HepG2 (cell line): ENCODE measurements around the gene DOC2A. TPM values are rescaled to one million over a fixed set of nuclear protein-coding genes. Genes with fewer than 3 reads are reported as not detected.

ENCODE experiments used
- GLMP ChIP-seq: sonication (generic); formaldehyde crosslinking; IDR thresholded peaks from 2 replicates; pipeline ENCODE4 v1.9.0; 2021; ENCODE audit warnings: missing genetic modification reagents, mild to moderate bottlenecking, borderline replicate concordance
- HNRNPUL1 ChIP-seq: fragments of 200-400 bp; formaldehyde crosslinking; IDR thresholded peaks from 2 replicates; pipeline ENCODE4 v1.6.1; 2017; ENCODE audit warnings: low read depth, mild to moderate bottlenecking, low read length, moderate library complexity
- SKIL ChIP-seq: sonication (generic); formaldehyde crosslinking; IDR thresholded peaks from 2 replicates; pipeline ENCODE4 v1.8.0; 2022; ENCODE audit warnings: missing genetic modification reagents, mild to moderate bottlenecking, moderate library complexity, borderline replicate concordance
- ZNF451 ChIP-seq: sonication (generic); formaldehyde crosslinking; IDR thresholded peaks from 2 replicates; pipeline ENCODE4 v1.5.0; 2020; ENCODE audit warnings: mild to moderate bottlenecking, missing genetic modification reagents
- ZNF737 ChIP-seq: sonication (generic); formaldehyde crosslinking; IDR thresholded peaks from 2 replicates; pipeline ENCODE4 v1.5.0; 2020; ENCODE audit warnings: missing genetic modification reagents, mild to moderate bottlenecking, borderline replicate concordance
- ZNF746 ChIP-seq: sonication (generic); formaldehyde crosslinking; IDR thresholded peaks from 2 replicates; pipeline ENCODE4 v1.8.0; 2022; ENCODE audit warnings: mild to moderate bottlenecking, missing genetic modification reagents
- ZNF816 ChIP-seq: sonication (generic); formaldehyde crosslinking; IDR thresholded peaks from 2 replicates; pipeline ENCODE4 v1.8.0; 2022; ENCODE audit warnings: missing genetic modification reagents, mild to moderate bottlenecking, borderline replicate concordance
- ZSCAN31 ChIP-seq: sonication (generic); formaldehyde crosslinking; IDR thresholded peaks from 2 replicates; pipeline ENCODE4 v1.5.0; 2020; ENCODE audit warnings: low read depth, mild to moderate bottlenecking, missing genetic modification reagents
- polyA plus RNA-seq, 8 experiments: library from polyadenylated mRNA; depleted of rRNA in 3 of 8; stranded (reverse) in 7 of 8; unstranded in 1 of 8; fragments of >200 nt; fragmentation: Illumina TruSeq in 4 of 8; extraction: Trizol in 4 of 8; gene quantifications; 2 replicates each; pipeline versions ENCODE4 v1.2.1 to v1.2.3, GENCODE V29; 2011 to 2016; ENCODE audit warnings: low read depth in 4 of 8, missing spikeins in 1 of 8, mixed read lengths in 1 of 8; ENCODE audit not compliant: insufficient read depth in 1 of 8
- total RNA-seq, 5 experiments: library from RNA; depleted of rRNA; stranded (reverse); fragments of >200 nt; fragmentation: Illumina TruSeq; extraction: Trizol; gene quantifications; 2 replicates each; pipeline ENCODE4 v1.2.3, GENCODE V29; 2016; ENCODE audit warnings: low read depth in 1 of 5
- TF ChIP-seq, protein P1 (sequence below): sonication (generic); formaldehyde crosslinking; IDR thresholded peaks from one replicate; pipeline ENCODE4 v1.5.1; 2020; ENCODE audit warnings: mild to moderate bottlenecking, missing genetic modification reagents; ENCODE audit errors: not compliant biosample characterization
- TF ChIP-seq, protein P2 (sequence below): sonication (generic); formaldehyde crosslinking; IDR thresholded peaks from 2 replicates; pipeline ENCODE4 v1.8.0; 2022; ENCODE audit warnings: mild to moderate bottlenecking, missing genetic modification reagents
- TF ChIP-seq, protein P3 (sequence below): sonication (generic); formaldehyde crosslinking; IDR thresholded peaks from 2 replicates; pipeline ENCODE4 v1.5.1; 2020; ENCODE audit warnings: missing genetic modification reagents, mild to moderate bottlenecking, borderline replicate concordance
- TF ChIP-seq, protein P4 (sequence below): IDR thresholded peaks from 2 replicates; pipeline ENCODE4 v1.6.1; 2012; ENCODE audit warnings: low read depth, low read length, improper control_type of control experiment

DOC2A gene
- total and polyA plus RNA-seq, 2 of the 13 experiments (the other 11 are each of a cell fraction or from before 2014, with no cell fraction given) = 0.15 to 0.55 TPM

- TF ChIP-seq, protein P1, sequence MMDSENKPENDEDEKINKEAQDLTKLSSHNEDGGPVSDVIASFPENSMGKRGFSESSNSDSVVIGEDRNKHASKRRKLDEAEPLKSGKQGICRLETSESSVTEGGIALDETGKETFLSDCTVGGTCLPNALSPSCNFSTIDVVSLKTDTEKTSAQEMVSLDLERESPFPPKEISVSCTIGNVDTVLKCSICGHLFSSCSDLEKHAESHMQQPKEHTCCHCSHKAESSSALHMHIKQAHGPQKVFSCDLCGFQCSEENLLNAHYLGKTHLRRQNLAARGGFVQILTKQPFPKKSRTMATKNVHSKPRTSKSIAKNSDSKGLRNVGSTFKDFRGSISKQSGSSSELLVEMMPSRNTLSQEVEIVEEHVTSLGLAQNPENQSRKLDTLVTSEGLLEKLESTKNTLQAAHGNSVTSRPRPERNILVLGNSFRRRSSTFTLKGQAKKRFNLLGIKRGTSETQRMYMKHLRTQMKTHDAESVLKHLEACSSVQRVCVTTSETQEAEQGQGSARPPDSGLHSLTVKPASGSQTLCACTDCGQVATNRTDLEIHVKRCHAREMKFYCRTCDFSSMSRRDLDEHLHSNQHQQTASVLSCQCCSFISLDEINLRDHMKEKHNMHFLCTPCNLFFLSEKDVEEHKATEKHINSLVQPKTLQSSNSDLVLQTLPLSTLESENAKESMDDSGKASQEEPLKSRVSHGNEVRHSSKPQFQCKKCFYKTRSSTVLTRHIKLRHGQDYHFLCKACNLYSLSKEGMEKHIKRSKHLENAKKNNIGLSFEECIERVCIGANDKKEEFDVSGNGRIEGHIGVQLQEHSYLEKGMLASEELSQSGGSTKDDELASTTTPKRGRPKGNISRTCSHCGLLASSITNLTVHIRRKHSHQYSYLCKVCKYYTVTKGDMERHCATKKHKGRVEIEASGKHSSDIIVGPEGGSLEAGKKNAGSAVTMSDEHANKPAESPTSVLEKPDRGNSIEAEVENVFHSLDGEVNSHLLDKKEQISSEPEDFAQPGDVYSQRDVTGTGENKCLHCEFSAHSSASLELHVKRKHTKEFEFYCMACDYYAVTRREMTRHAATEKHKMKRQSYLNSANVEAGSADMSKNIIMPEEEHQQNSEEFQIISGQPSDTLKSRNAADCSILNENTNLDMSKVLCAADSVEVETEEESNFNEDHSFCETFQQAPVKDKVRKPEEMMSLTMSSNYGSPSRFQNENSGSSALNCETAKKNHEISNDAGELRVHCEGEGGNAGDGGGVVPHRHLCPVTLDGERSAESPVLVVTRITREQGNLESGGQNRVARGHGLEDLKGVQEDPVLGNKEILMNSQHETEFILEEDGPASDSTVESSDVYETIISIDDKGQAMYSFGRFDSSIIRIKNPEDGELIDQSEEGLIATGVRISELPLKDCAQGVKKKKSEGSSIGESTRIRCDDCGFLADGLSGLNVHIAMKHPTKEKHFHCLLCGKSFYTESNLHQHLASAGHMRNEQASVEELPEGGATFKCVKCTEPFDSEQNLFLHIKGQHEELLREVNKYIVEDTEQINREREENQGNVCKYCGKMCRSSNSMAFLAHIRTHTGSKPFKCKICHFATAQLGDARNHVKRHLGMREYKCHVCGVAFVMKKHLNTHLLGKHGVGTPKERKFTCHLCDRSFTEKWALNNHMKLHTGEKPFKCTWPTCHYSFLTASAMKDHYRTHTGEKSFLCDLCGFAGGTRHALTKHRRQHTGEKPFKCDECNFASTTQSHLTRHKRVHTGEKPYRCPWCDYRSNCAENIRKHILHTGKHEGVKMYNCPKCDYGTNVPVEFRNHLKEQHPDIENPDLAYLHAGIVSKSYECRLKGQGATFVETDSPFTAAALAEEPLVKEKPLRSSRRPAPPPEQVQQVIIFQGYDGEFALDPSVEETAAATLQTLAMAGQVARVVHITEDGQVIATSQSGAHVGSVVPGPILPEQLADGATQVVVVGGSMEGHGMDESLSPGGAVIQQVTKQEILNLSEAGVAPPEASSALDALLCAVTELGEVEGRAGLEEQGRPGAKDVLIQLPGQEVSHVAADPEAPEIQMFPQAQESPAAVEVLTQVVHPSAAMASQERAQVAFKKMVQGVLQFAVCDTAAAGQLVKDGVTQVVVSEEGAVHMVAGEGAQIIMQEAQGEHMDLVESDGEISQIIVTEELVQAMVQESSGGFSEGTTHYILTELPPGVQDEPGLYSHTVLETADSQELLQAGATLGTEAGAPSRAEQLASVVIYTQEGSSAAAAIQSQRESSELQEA (CRISPR knock-in tag) = no peak
- TF ChIP-seq ZNF451 (CRISPR knock-in tag) = no peak
- no peak for TF ChIP-seq SKIL (CRISPR knock-in tag)
- TF ChIP-seq, protein P2, sequence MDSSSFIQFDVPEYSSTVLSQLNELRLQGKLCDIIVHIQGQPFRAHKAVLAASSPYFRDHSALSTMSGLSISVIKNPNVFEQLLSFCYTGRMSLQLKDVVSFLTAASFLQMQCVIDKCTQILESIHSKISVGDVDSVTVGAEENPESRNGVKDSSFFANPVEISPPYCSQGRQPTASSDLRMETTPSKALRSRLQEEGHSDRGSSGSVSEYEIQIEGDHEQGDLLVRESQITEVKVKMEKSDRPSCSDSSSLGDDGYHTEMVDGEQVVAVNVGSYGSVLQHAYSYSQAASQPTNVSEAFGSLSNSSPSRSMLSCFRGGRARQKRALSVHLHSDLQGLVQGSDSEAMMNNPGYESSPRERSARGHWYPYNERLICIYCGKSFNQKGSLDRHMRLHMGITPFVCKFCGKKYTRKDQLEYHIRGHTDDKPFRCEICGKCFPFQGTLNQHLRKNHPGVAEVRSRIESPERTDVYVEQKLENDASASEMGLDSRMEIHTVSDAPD (CRISPR knock-in tag) = no peak; the same call in 1 of the 2 replicates
- no peak for TF ChIP-seq ZNF816 (CRISPR knock-in tag)
- no peak for TF ChIP-seq GLMP (CRISPR knock-in tag)
- TF ChIP-seq ZSCAN31 (CRISPR knock-in tag) = no peak
- no peak for TF ChIP-seq HNRNPUL1
- TF ChIP-seq ZNF746 = no peak
- TF ChIP-seq, protein P3, sequence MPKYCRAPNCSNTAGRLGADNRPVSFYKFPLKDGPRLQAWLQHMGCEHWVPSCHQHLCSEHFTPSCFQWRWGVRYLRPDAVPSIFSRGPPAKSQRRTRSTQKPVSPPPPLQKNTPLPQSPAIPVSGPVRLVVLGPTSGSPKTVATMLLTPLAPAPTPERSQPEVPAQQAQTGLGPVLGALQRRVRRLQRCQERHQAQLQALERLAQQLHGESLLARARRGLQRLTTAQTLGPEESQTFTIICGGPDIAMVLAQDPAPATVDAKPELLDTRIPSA (CRISPR knock-in tag) = peak; percentile 82; the same call in 1 of the 2 replicates
- peak; percentile 95; the same call in 1 of the 2 replicates for TF ChIP-seq ZNF737 (CRISPR knock-in tag)
- TF ChIP-seq, protein P4, sequence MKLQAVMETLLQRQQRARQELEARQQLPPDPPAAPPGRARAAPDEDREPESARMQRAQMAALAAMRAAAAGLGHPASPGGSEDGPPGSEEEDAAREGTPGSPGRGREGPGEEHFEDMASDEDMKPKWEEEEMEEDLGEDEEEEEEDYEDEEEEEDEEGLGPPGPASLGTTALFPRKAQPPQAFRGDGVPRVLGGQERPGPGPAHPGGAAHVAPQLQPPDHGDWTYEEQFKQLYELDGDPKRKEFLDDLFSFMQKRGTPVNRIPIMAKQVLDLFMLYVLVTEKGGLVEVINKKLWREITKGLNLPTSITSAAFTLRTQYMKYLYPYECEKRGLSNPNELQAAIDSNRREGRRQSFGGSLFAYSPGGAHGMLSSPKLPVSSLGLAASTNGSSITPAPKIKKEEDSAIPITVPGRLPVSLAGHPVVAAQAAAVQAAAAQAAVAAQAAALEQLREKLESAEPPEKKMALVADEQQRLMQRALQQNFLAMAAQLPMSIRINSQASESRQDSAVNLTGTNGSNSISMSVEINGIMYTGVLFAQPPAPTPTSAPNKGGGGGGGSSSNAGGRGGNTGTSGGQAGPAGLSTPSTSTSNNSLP = no peak
Observed at GRCh38 chr16:29995324-29995910, 15.4 kb downstream of the DOC2A start, which contains the start of gene HIRIP3 (continued).
